GM23248 (cell line): ENCODE measurements around the gene HSD3B7. TPM values are rescaled to one million over a fixed set of nuclear protein-coding genes. Genes with fewer than 3 reads are reported as not detected.

Source experiments
- DNase-seq: peaks from one replicate; pipeline ENCODE4 v3.0.0-alpha.2; 2015
- H2AFZ ChIP-seq: fragments of 200-600 bp; sonication (generic); 2 replicates; pipeline ENCODE4 v1.6.1; 2016; ENCODE audit warnings: antibody characterized with exemption
- H3F3A ChIP-seq: fragments of 200-600 bp; sonication (generic); 2 replicates; pipeline ENCODE4 v1.6.1; 2016; ENCODE audit warnings: mild to moderate bottlenecking, antibody characterized with exemption, mixed run types; ENCODE audit not compliant: insufficient read depth
- H3K27ac ChIP-seq: fragments of 200-600 bp; sonication (generic); 2 replicates; pipeline ENCODE4 v1.5.1; 2016; ENCODE audit warnings: mild to moderate bottlenecking
- H3K27me3 ChIP-seq: fragments of 200-600 bp; sonication (generic); replicated peaks from 2 replicates; pipeline ENCODE4 v1.6.1; 2016; ENCODE audit warnings: mild to moderate bottlenecking; ENCODE audit not compliant: insufficient read depth
- H3K36me3 ChIP-seq: fragments of 200-600 bp; sonication (generic); 2 replicates; pipeline ENCODE4 v1.6.1; 2016; ENCODE audit warnings: low read depth, mild to moderate bottlenecking
- H3K4me1 ChIP-seq: fragments of 200-600 bp; sonication (generic); 2 replicates; pipeline ENCODE4 v1.6.1; 2016; ENCODE audit warnings: mild to moderate bottlenecking; ENCODE audit not compliant: insufficient read depth
- H3K4me2 ChIP-seq: fragments of 200-600 bp; sonication (generic); one replicate; pipeline ENCODE4 v1.6.1; 2016; ENCODE audit warnings: mild to moderate bottlenecking; ENCODE audit not compliant: unreplicated experiment
- H3K4me3 ChIP-seq: fragments of 200-600 bp; sonication (generic); 2 replicates; pipeline ENCODE4 v1.5.1; 2016; ENCODE audit warnings: mild to moderate bottlenecking
- H3K79me2 ChIP-seq: fragments of 200-600 bp; sonication (generic); 2 replicates; pipeline ENCODE4 v1.6.1; 2016; ENCODE audit warnings: mild to moderate bottlenecking; ENCODE audit not compliant: insufficient read depth
- H3K9ac ChIP-seq: fragments of 200-600 bp; sonication (generic); 2 replicates; pipeline ENCODE4 v1.6.1; 2016; ENCODE audit warnings: mild to moderate bottlenecking
- H3K9me2 ChIP-seq: fragments of 200-600 bp; sonication (generic); 2 replicates; pipeline ENCODE4 v1.6.1; 2016; ENCODE audit warnings: mixed run types, mild to moderate bottlenecking, moderate library complexity; ENCODE audit not compliant: insufficient read depth
- H3K9me3 ChIP-seq: fragments of 200-600 bp; sonication (generic); one replicate; pipeline ENCODE4 v1.6.1; 2017; ENCODE audit warnings: low read depth
- H4K20me1 ChIP-seq: fragments of 200-600 bp; sonication (generic); 2 replicates; pipeline ENCODE4 v1.6.0; 2016; ENCODE audit not compliant: insufficient read depth
- EZH2 ChIP-seq: fragments of 200-600 bp; sonication (generic); IDR thresholded peaks from 2 replicates; pipeline ENCODE4 v1.6.1; 2018; ENCODE audit warnings: antibody characterized with exemption, mild to moderate bottlenecking; ENCODE audit not compliant: insufficient read depth, poor library complexity, severe bottlenecking
- EZH2phosphoT487 ChIP-seq: fragments of 200-600 bp; sonication (generic); IDR thresholded peaks from 2 replicates; pipeline ENCODE4 v1.6.1; 2018; ENCODE audit warnings: antibody characterized with exemption, moderate library complexity, mild to moderate bottlenecking, low read depth; ENCODE audit not compliant: insufficient read depth
- WGBS, 2 experiments: methylation state at CpG; one replicate each; pipeline ENCODE4 v1.1.6; 2015 to 2017; ENCODE audit warnings: low lambda C conversion rate in 2 of 2, low coverage in 1 of 2; ENCODE audit errors: missing lambda C conversion rate in 2 of 2; 5-methylcytosine and 5-hydroxymethylcytosine counted together
- in situ Hi-C: fragments of 300-500 bp; cut with MboI; formaldehyde crosslinking; loops from 2 replicates; pipeline ENCODE4 v1.15.0; 2020
- polyA plus RNA-seq: library from polyadenylated mRNA; unstranded; fragments of >200 nt; fragmentation: Nextera tagmentation; extraction: Ambion mirVana; gene quantifications from 2 replicates; pipeline ENCODE4 v1.2.1, GENCODE V29; 2016
- small RNA-seq: library from RNA; depleted of rRNA; stranded (forward); fragments of <200 nt; gene quantifications from one replicate; pipeline ENCODE3, GENCODE V24; 2014; ENCODE audit warnings: low read depth, low replicate concordance
- total RNA-seq: library from RNA; depleted of rRNA; stranded (reverse); fragments of >200 nt; shearing (Covaris generic); gene quantifications from 2 replicates; pipeline ENCODE4 v1.2.3, GENCODE V29; 2014; rRNA removed

Gene HSD3B7
- total and polyA plus RNA-seq, 2 experiments from 2014 or later: 40.2 to 69.7 TPM

- Histone ChIP-seq H3K4me2 (peak within 1 kb of the TSS; percentile 82), H3K36me3 (peaks cover 9% of the 10 kb centered on the region; the same call in 1 of the 2 replicates), H4K20me1 (no peaks in the 10 kb centered on the region; the same call in 1 of the 2 replicates), H3K9me2 (no peaks in the 10 kb centered on the region), H3K79me2 (peaks cover 38% of the 10 kb centered on the region), H3K9me3 (no peaks in the 10 kb centered on the region), H3K4me1 (peaks cover 7% of the 10 kb centered on the region; the same call in 1 of the 2 replicates), H3K9ac (peak within 1 kb of the TSS; percentile 96), H3K27ac (peak within 1 kb of the TSS; percentile 97), H3K27me3 (no peaks in the 10 kb centered on the region), H2AFZ (peak within 1 kb of the TSS; percentile 79), H3K4me3 (peak within 1 kb of the TSS; percentile 98), H3F3A (peaks cover 8% of the 10 kb centered on the region)
- in situ Hi-C loops: no loop called here
- TF ChIP-seq EZH2: no peak
- TF ChIP-seq EZH2phosphoT487: no peak
- WGBS, 2 experiments: 1% methylated on average over 67 to 72 of the region's 75 CpGs
- DNase-seq: peak; percentile 100
Observed at GRCh38 chr16:31032736-31033708, 48.0 kb downstream of the HSD3B7 start, which contains the start of gene STX4. Gene STX4, plus strand, starts transcription at chr16:31033558. Its CDS starts 248 bp downstream, at chr16:31033806.

GRCh38 chr16:31033709-31034492, 48.9 kb downstream of the HSD3B7 start:
- Histone ChIP-seq H2AFZ (peak overlapping the region; percentile 79), H4K20me1 (no peaks in the 10 kb centered on the region; the same call in 1 of the 2 replicates), H3K79me2 (peaks cover 38% of the 10 kb centered on the region), H3K9ac (peak overlapping the region; percentile 96), H3F3A (peaks cover 8% of the 10 kb centered on the region), H3K4me2 (peak overlapping the region; percentile 82), H3K27me3 (no peaks in the 10 kb centered on the region), H3K4me3 (peak overlapping the region; percentile 98), H3K27ac (peak overlapping the region; percentile 97), H3K9me3 (no peaks in the 10 kb centered on the region), H3K9me2 (no peaks in the 10 kb centered on the region), H3K36me3 (peaks cover 12% of the 10 kb centered on the region; the same call in 1 of the 2 replicates), H3K4me1 (peaks cover 7% of the 10 kb centered on the region; the same call in 1 of the 2 replicates)
- DNase-seq: peak; percentile 94
- in situ Hi-C loops: no loop called here
- WGBS, 2 experiments: 1 to 3% methylated on average over 43 to 47 of the region's 47 CpGs
- no peak for TF ChIP-seq EZH2
- TF ChIP-seq EZH2phosphoT487: no peak

GRCh38 chr16:31036691-31037090, 51.7 kb downstream of the HSD3B7 start:
- 72 to 91% methylated on average over 2 of the region's 2 CpGs for WGBS, 2 experiments
- no peak overlapping the region for H3K9ac ChIP-seq
- no peak overlapping the region for H2AFZ ChIP-seq
- peaks cover 8% of the 10 kb centered on the region for H3F3A ChIP-seq
- peaks cover 38% of the 10 kb centered on the region for H3K79me2 ChIP-seq
- H3K36me3 ChIP-seq: peaks cover 15% of the 10 kb centered on the region; the same call in 1 of the 2 replicates
- no peak overlapping the region for H3K27ac ChIP-seq
- H3K9me2 ChIP-seq: no peaks in the 10 kb centered on the region
- TF ChIP-seq EZH2 (no peak), EZH2phosphoT487 (no peak)
- no peak overlapping the region for H3K4me2 ChIP-seq
- peaks cover 7% of the 10 kb centered on the region; the same call in 1 of the 2 replicates for H3K4me1 ChIP-seq
- no peaks in the 10 kb centered on the region for H3K27me3 ChIP-seq
- in situ Hi-C loops: no loop called here
- H4K20me1 ChIP-seq: no peaks in the 10 kb centered on the region; the same call in 1 of the 2 replicates
- H3K4me3 ChIP-seq: no peak overlapping the region
- no peak for DNase-seq
- H3K9me3 ChIP-seq: no peaks in the 10 kb centered on the region

Small RNA genes lying within 50 kb of the gene (small RNA-seq; reads per million reads assigned to genes)
- not detected for gene AC135048.1

Other genes with a start within 250 kb of the HSD3B7 start
- gene PHKG2, start 236.8 kb upstream of the HSD3B7 start, total RNA-seq: 12.5 and 19.9 TPM in 2 replicates
- 15.7 and 17.0 TPM in 2 replicates for gene PHKG2, start 236.8 kb upstream of the HSD3B7 start, polyA plus RNA-seq
- 0.89 and 2.7 TPM in 2 replicates for gene CFAP119, start 223.1 kb upstream of the HSD3B7 start, total RNA-seq
- gene CFAP119, start 223.1 kb upstream of the HSD3B7 start, polyA plus RNA-seq: 4.1 and 4.6 TPM in 2 replicates
- gene RNF40, start 222.9 kb upstream of the HSD3B7 start, total RNA-seq: 97.9 and 99.0 TPM in 2 replicates
- 71.2 and 71.5 TPM in 2 replicates for gene RNF40, start 222.9 kb upstream of the HSD3B7 start, polyA plus RNA-seq
- 12.2 and 19.3 TPM in 2 replicates for gene ZNF629, start 198.0 kb upstream of the HSD3B7 start, total RNA-seq
- 4.8 and 5.0 TPM in 2 replicates for gene ZNF629, start 198.0 kb upstream of the HSD3B7 start, polyA plus RNA-seq
- 42.5 and 77.1 TPM in 2 replicates for gene BCL7C, start 91.1 kb upstream of the HSD3B7 start, total RNA-seq
- 62.5 and 68.1 TPM in 2 replicates for gene BCL7C, start 91.1 kb upstream of the HSD3B7 start, polyA plus RNA-seq
- gene CTF1, start 88.6 kb upstream of the HSD3B7 start, total RNA-seq: 4.4 and 4.8 TPM in 2 replicates
- 2.0 and 2.1 TPM in 2 replicates for gene CTF1, start 88.6 kb upstream of the HSD3B7 start, polyA plus RNA-seq
- 18.2 and 23.0 TPM in 2 replicates for gene FBXL19, start 61.6 kb upstream of the HSD3B7 start, total RNA-seq
- gene FBXL19, start 61.6 kb upstream of the HSD3B7 start, polyA plus RNA-seq: 0.39 and 0.64 TPM in 2 replicates
- gene ORAI3, start 36.1 kb upstream of the HSD3B7 start, total RNA-seq: 36.1 and 39.7 TPM in 2 replicates
- gene ORAI3, start 36.1 kb upstream of the HSD3B7 start, polyA plus RNA-seq: 30.9 and 31.6 TPM in 2 replicates
- gene SETD1A, start 27.5 kb upstream of the HSD3B7 start, total RNA-seq: 2.0 and 2.3 TPM in 2 replicates
- 4.0 and 5.9 TPM in 2 replicates for gene SETD1A, start 27.5 kb upstream of the HSD3B7 start, polyA plus RNA-seq
- 2.0 and 2.3 TPM in 2 replicates for gene STX1B, start 25.4 kb downstream of the HSD3B7 start, total RNA-seq
- gene STX1B, start 25.4 kb downstream of the HSD3B7 start, polyA plus RNA-seq: 0.23 and 0.46 TPM in 2 replicates
- gene STX4, start 48.4 kb downstream of the HSD3B7 start, total RNA-seq: 24.9 and 25.8 TPM in 2 replicates
- 49.3 and 52.1 TPM in 2 replicates for gene STX4, start 48.4 kb downstream of the HSD3B7 start, polyA plus RNA-seq
- gene ZNF668, start 89.0 kb downstream of the HSD3B7 start, total RNA-seq: 20.6 and 21.8 TPM in 2 replicates
- gene ZNF668, start 89.0 kb downstream of the HSD3B7 start, polyA plus RNA-seq: 19.5 and 20.8 TPM in 2 replicates
- 10.6 and 12.8 TPM in 2 replicates for gene ZNF646, start 89.2 kb downstream of the HSD3B7 start, total RNA-seq
- gene ZNF646, start 89.2 kb downstream of the HSD3B7 start, polyA plus RNA-seq: 3.5 and 4.0 TPM in 2 replicates
- gene PRSS53, start 103.7 kb downstream of the HSD3B7 start, total RNA-seq: 7.0 and 10.5 TPM in 2 replicates
- 0.84 and 0.95 TPM in 2 replicates for gene PRSS53, start 103.7 kb downstream of the HSD3B7 start, polyA plus RNA-seq
- gene VKORC1, start 109.6 kb downstream of the HSD3B7 start, total RNA-seq: 444 and 480 TPM in 2 replicates
- 535 and 542 TPM in 2 replicates for gene VKORC1, start 109.6 kb downstream of the HSD3B7 start, polyA plus RNA-seq
- 42.1 and 71.4 TPM in 2 replicates for gene BCKDK, start 123.2 kb downstream of the HSD3B7 start, total RNA-seq
- 108 and 114 TPM in 2 replicates for gene BCKDK, start 123.2 kb downstream of the HSD3B7 start, polyA plus RNA-seq
- 27.8 and 50.9 TPM in 2 replicates for gene KAT8, start 132.5 kb downstream of the HSD3B7 start, total RNA-seq
- gene KAT8, start 132.5 kb downstream of the HSD3B7 start, polyA plus RNA-seq: 18.4 and 19.3 TPM in 2 replicates
- gene PRSS8, start 150.5 kb downstream of the HSD3B7 start, total RNA-seq: not detected in 2 replicates
- gene PRSS8, start 150.5 kb downstream of the HSD3B7 start, polyA plus RNA-seq: not detected in 2 replicates
- gene PRSS36, start 164.9 kb downstream of the HSD3B7 start, total RNA-seq: 0.13 TPM in 1 of 2 replicates, not detected in the other
- 0.19 and 2.2 TPM in 2 replicates for gene PRSS36, start 164.9 kb downstream of the HSD3B7 start, polyA plus RNA-seq
- 22.5 and 28.3 TPM in 2 replicates for gene FUS, start 194.9 kb downstream of the HSD3B7 start, total RNA-seq
- gene FUS, start 194.9 kb downstream of the HSD3B7 start, polyA plus RNA-seq: 154 and 166 TPM in 2 replicates
- 20.1 and 28.1 TPM in 2 replicates for gene PYCARD, start 217.6 kb downstream of the HSD3B7 start, total RNA-seq
- 23.1 and 24.3 TPM in 2 replicates for gene PYCARD, start 217.6 kb downstream of the HSD3B7 start, polyA plus RNA-seq
- gene TRIM72, start 228.9 kb downstream of the HSD3B7 start, total RNA-seq: not detected in 2 replicates
- not detected in 2 replicates for gene TRIM72, start 228.9 kb downstream of the HSD3B7 start, polyA plus RNA-seq
- not detected in 2 replicates for gene PYDC1, start 231.9 kb downstream of the HSD3B7 start, total RNA-seq
- gene PYDC1, start 231.9 kb downstream of the HSD3B7 start, polyA plus RNA-seq: not detected in 2 replicates